ENCODE results near the gene ADPRH.

DNA sequence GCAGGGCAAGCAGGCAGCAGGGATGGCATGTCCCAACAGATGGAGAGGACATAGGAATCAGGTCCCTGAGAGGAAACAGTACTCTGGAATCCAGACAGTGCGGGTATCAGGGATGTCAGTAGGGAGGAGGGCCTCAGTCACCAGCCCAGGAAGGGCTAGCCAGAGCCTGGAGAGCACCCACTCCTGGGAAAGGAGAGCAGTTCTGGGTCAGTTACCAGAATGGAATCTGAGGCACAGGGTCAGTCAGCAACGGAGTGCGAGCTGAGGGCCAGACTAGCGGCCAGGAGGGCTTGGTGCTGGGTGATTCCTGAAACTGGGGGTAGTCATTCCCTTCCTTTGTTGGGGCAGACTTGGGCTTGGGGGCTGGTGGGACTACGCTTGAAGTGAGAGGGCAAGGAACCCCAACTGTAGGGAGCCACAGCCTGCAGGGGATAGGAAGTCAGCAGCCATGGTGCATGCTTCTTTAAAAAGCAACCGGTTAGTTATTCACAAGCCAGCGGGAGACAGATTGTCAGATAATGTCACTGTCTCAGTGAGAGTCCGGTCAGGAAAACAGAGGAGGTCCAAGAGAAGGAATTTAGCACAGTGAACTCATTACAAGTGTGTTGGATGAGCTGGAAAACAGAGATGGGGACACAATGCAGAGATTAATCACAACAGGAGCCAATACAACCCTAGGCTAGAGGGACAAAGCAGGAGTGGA is 46.3 kb downstream of the ADPRH start:
- no peak for TF ChIP-seq POLR2A (IDR thresholded peaks at IDR 0.05)
- TF ChIP-seq, protein P1, sequence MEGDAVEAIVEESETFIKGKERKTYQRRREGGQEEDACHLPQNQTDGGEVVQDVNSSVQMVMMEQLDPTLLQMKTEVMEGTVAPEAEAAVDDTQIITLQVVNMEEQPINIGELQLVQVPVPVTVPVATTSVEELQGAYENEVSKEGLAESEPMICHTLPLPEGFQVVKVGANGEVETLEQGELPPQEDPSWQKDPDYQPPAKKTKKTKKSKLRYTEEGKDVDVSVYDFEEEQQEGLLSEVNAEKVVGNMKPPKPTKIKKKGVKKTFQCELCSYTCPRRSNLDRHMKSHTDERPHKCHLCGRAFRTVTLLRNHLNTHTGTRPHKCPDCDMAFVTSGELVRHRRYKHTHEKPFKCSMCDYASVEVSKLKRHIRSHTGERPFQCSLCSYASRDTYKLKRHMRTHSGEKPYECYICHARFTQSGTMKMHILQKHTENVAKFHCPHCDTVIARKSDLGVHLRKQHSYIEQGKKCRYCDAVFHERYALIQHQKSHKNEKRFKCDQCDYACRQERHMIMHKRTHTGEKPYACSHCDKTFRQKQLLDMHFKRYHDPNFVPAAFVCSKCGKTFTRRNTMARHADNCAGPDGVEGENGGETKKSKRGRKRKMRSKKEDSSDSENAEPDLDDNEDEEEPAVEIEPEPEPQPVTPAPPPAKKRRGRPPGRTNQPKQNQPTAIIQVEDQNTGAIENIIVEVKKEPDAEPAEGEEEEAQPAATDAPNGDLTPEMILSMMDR (IDR thresholded peaks at IDR 0.05), result no peak

All from body of pancreas (tissue), 4 donors.